H1 (cell line): ENCODE results near the gene FOXK1. TPM values are rescaled to one million over a fixed set of nuclear protein-coding genes. Genes with fewer than 3 reads are reported as not detected.
A peak's percentile ranks its signal among the peaks of the same experiment; 100 is the strongest.

Experiments used
- CHD7 ChIP-seq: fragments of 300-600 bp; sonication (generic); IDR thresholded peaks from 2 replicates; pipeline ENCODE4 v1.7.1; 2012; ENCODE audit warnings: low read length, moderate library complexity, mild to moderate bottlenecking, inconsistent platforms; ENCODE audit not compliant: insufficient replicate concordance
- GTF2F1 ChIP-seq: IDR thresholded peaks from 2 replicates; pipeline ENCODE4 v1.6.1; 2012; ENCODE audit warnings: low read depth, low read length, improper control_type of control experiment, borderline replicate concordance
- POLR2A ChIP-seq, 2 experiments: IDR thresholded peaks; 1 replicate in 1 of 2; 2 replicates in 1 of 2; pipeline ENCODE4 v1.6.1; 2011; ENCODE audit warnings: low read depth in 2 of 2, low read length in 2 of 2, mild to moderate bottlenecking in 2 of 2; ENCODE audit errors: control extremely low read depth in 1 of 2
- POU5F1 ChIP-seq: IDR thresholded peaks from 2 replicates; pipeline ENCODE4 v1.6.1; 2011; ENCODE audit warnings: low read depth, mild to moderate bottlenecking, low read length, moderate library complexity
- RBBP5 ChIP-seq: IDR thresholded peaks from 2 replicates; pipeline ENCODE4 v1.7.1; 2012; ENCODE audit warnings: low read depth, mild to moderate bottlenecking, inconsistent platforms, low read length, moderate library complexity, borderline replicate concordance
- TBP ChIP-seq: IDR thresholded peaks from 2 replicates; pipeline ENCODE4 v1.6.1; 2011; ENCODE audit warnings: low read depth, low read length, improper control_type of control experiment
- polyA plus RNA-seq, 7 experiments: library from polyadenylated mRNA; depleted of rRNA in 3 of 7; stranded (reverse) in 5 of 7; unstranded in 2 of 7; fragments of >200 nt in 5 of 7; fragments of 200-250 nt in 2 of 7; gene quantifications; 1 replicate in 5 of 7; 2 replicates in 1 of 7; 4 replicates in 1 of 7; pipeline versions ENCODE4 v1.2.1 to v1.2.3, GENCODE V29; 2011 to 2013; ENCODE audit warnings: missing spikeins in 2 of 7, mixed read lengths in 2 of 7
- total RNA-seq: library from RNA; stranded (reverse); fragmentation: NEBNext Ultra II Directional; extraction: Animal tissue kit (Norgen Biotek cat#: 25700); gene quantifications from 2 replicates; pipeline ENCODE4 v1.2.1, GENCODE V29; 2021

Gene FOXK1
- total and polyA plus RNA-seq, 2 of the 8 experiments (the other 6 are each of a cell fraction or from before 2014, with no cell fraction given): 2.0 to 8.5 TPM

- TF ChIP-seq CHD7 (no peak), RBBP5 (0 out of 2 replicates have a peak, but pooled peaks have one; percentile 10), TBP (no peak), POLR2A (IDR thresholded peaks at IDR 0.05; ENCODE audit: control extremely low read depth in 1 of 2, low read depth in 2 of 2, low read length in 2 of 2) (no peak), POU5F1 (no peak), GTF2F1 (no peak)
Measured at GRCh38 chr7:4706384-4707216, 24.5 kb downstream of the FOXK1 start (continued).
